Mesangial cell (primary cell): ENCODE data around the gene C5orf58. TPM values are rescaled to one million over a fixed set of nuclear protein-coding genes. Genes with fewer than 3 reads are reported as not detected.

Experiments
- total RNA-seq: library from RNA; depleted of rRNA; stranded (reverse); fragments of >200 nt; gene quantifications from 2 replicates; pipeline ENCODE4 v1.2.3, GENCODE V29; 2015

The C5orf58 gene, protein sequence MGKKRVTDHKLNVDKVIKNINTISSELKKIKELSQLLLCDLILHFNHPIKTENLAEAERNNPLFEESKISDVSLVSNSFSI
- not detected in 2 replicates for total RNA-seq

DNA sequence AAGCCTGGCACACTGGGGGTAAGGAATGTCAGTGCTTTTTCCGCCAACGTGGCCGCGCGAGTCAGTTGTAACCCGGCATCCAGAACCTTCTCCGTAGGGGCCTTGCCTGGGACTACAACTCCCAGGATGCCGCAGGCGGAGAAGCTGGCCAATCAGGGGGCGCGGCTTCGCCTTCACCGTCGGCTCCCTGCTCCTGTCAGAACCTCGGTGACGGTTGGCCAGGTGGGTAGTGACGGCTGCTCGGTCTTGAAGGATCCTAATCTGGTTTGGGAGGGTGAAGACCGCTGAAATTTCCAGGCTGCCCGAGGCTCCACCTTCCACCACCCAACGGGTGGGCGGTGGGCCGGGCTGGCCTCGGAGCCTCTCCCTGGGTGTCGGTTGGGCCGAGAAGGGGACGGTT, at the start of gene C5orf58:
Gene C5orf58 (plus strand): TSS at position 200 of the 400 bp plus-strand sequence. CDS start 1,992 bp downstream, outside the sequence.

Other genes starting within 250 kb of the C5orf58 start
- not detected in 2 replicates for gene FOXI1, start 127.1 kb upstream of the C5orf58 start, total RNA-seq
- not detected in 2 replicates for gene LCP2, start 64.8 kb downstream of the C5orf58 start, total RNA-seq
- not detected in 2 replicates for gene KCNMB1, start 156.4 kb downstream of the C5orf58 start, total RNA-seq